HepG2 (cell line): ENCODE measurements around the gene EIF4G3. TPM values are rescaled to one million over a fixed set of nuclear protein-coding genes. Genes with fewer than 3 reads are reported as not detected.

ENCODE experiments used
- ATAC-seq: fragments of 200-7000 bp; cut with Tn5 transposase; 3 replicates; pipeline ENCODE4 v1.9.1; 2020; ENCODE audit warnings: mild to moderate bottlenecking, moderate library complexity
- BruUV-seq: library from RNA; stranded (reverse); fragments of 400-500 nt; replicated peaks from 2 replicates; lab custom pipeline; 2021; lab: Mats Ljungman, UMichigan
- CTCF ChIA-PET: fragments of 300-600 bp; formaldehyde crosslinking; extraction: SDS; loops from one replicate; lab custom pipeline; 2021; ENCODE audit warnings: low total read pairs, inconsistent platforms, low intra/inter-chr PET ratio; lab: Yijun Ruan, JAX
- POLR2A ChIA-PET: fragments of 350-600 bp; sonication (Branson Sonifier 250); formaldehyde crosslinking; loops from one replicate; lab custom pipeline; 2020; ENCODE audit warnings: antibody characterized with exemption, inconsistent platforms; lab: Yijun Ruan, JAX
- DNase-seq: peaks from one replicate; pipeline ENCODE4 v3.0.0-alpha.2; 2015; ENCODE audit warnings: low spot score
- FAIRE-seq: peaks from 3 replicates; lab custom pipeline; 2011; peaks lifted over from hg19 to GRCh38; lab: Jason Lieb, UNC
- H2AFZ ChIP-seq: one replicate; pipeline ENCODE4 v1.6.1; 2011; ENCODE audit warnings: low read length, inconsistent platforms
- H3K27ac ChIP-seq: fragments of 300-600 bp; 3 replicates; pipeline ENCODE4 v1.8.0; 2011; ENCODE audit warnings: mixed run types, mild to moderate bottlenecking, mixed read lengths, low read length, inconsistent platforms; ENCODE audit not compliant: insufficient read depth; ENCODE audit errors: extremely low read length
- H3K27me3 ChIP-seq, 2 experiments: fragments of 200-600 bp in 1 of 2; 2 replicates in 1 of 2; 3 replicates in 1 of 2; pipeline versions ENCODE4 v1.6.0 to v1.8.0; 2011; ENCODE audit warnings: low read length in 2 of 2, mild to moderate bottlenecking in 2 of 2, moderate library complexity in 2 of 2, inconsistent platforms in 1 of 2; ENCODE audit not compliant: insufficient read depth in 2 of 2, control insufficient read depth in 1 of 2
- H3K36me3 ChIP-seq, 2 experiments: fragments of 200-600 bp in 1 of 2; replicated peaks in 1 of 2; 2 replicates in 1 of 2; 3 replicates in 1 of 2; pipeline versions ENCODE4 v1.5.1 to v1.8.0; 2011; ENCODE audit warnings: low read length in 2 of 2, inconsistent platforms in 1 of 2; ENCODE audit not compliant: insufficient read depth in 2 of 2, control insufficient read depth in 1 of 2
- H3K4me1 ChIP-seq: 2 replicates; pipeline ENCODE4 v1.5.1; 2012; ENCODE audit warnings: low read length, inconsistent platforms; ENCODE audit not compliant: insufficient read depth
- H3K4me2 ChIP-seq: 2 replicates; pipeline ENCODE4 v1.6.0; 2011; ENCODE audit warnings: low read depth, low read length, inconsistent platforms
- H3K4me3 ChIP-seq, 3 experiments: fragments of 200-600 bp in 1 of 3; sonication (generic), shearing (Covaris generic) in 1 of 3; replicated peaks in 1 of 3; 2 replicates each; pipeline ENCODE4 v1.5.1; 2011 to 2016; ENCODE audit warnings: low read length in 3 of 3, inconsistent platforms in 2 of 3, low read depth in 2 of 3, mild to moderate bottlenecking in 2 of 3, control low read depth in 1 of 3, mixed read lengths in 1 of 3; ENCODE audit not compliant: insufficient read depth in 1 of 3
- H3K79me2 ChIP-seq: one replicate; pipeline ENCODE4 v1.6.1; 2011; ENCODE audit warnings: low read length, inconsistent platforms; ENCODE audit not compliant: insufficient read depth
- H3K9ac ChIP-seq: 2 replicates; pipeline ENCODE4 v1.6.0; 2011; ENCODE audit warnings: mild to moderate bottlenecking, low read depth, low read length, inconsistent platforms; ENCODE audit not compliant: insufficient read depth
- H3K9me3 ChIP-seq: 2 replicates; pipeline ENCODE4 v1.5.1; 2012; ENCODE audit warnings: mild to moderate bottlenecking, low read length
- H4K20me1 ChIP-seq: 2 replicates; pipeline ENCODE4 v1.6.0; 2011; ENCODE audit warnings: inconsistent platforms, mild to moderate bottlenecking, low read length, moderate library complexity; ENCODE audit not compliant: insufficient read depth
- DMAP1 ChIP-seq: IDR thresholded peaks from 2 replicates; pipeline ENCODE4 v1.6.1; 2016
- NCOR1 ChIP-seq: fragments of 200-600 bp; sonication (generic); IDR thresholded peaks from 2 replicates; pipeline ENCODE4 v1.7.0; 2017; ENCODE audit warnings: antibody characterized with exemption, low read length, borderline replicate concordance
- PTBP1 ChIP-seq: fragments of 200-400 bp; formaldehyde crosslinking; IDR thresholded peaks from 2 replicates; pipeline ENCODE4 v1.6.1; 2018; ENCODE audit warnings: low read length, low read depth; ENCODE audit not compliant: poor library complexity, severe bottlenecking
- SP4 ChIP-seq: sonication (generic); formaldehyde crosslinking; IDR thresholded peaks from 2 replicates; pipeline ENCODE4 v1.8.1; 2023; ENCODE audit warnings: mild to moderate bottlenecking, missing genetic modification reagents
- U2AF2 ChIP-seq: fragments of 200-400 bp; formaldehyde crosslinking; IDR thresholded peaks from 2 replicates; pipeline ENCODE4 v1.6.1; 2017; ENCODE audit warnings: low read depth, mild to moderate bottlenecking, low read length
- ZBTB7B ChIP-seq: sonication (generic); formaldehyde crosslinking; IDR thresholded peaks from 2 replicates; pipeline ENCODE4 v1.4.0; 2020; ENCODE audit warnings: missing genetic modification reagents
- ZIK1 ChIP-seq: sonication (generic); formaldehyde crosslinking; IDR thresholded peaks from 2 replicates; pipeline ENCODE4 v1.5.0; 2020; ENCODE audit warnings: mild to moderate bottlenecking, low read depth, missing genetic modification reagents, borderline replicate concordance
- ZNF354B ChIP-seq: sonication (generic); formaldehyde crosslinking; IDR thresholded peaks from 2 replicates; pipeline ENCODE4 v1.8.0; 2022; ENCODE audit warnings: mild to moderate bottlenecking, missing genetic modification reagents
- ZNF773 ChIP-seq: sonication (generic); formaldehyde crosslinking; IDR thresholded peaks from 2 replicates; pipeline ENCODE4 v1.4.0; 2020; ENCODE audit warnings: missing genetic modification reagents, borderline replicate concordance
- WGBS: methylation state at CpG from one replicate; pipeline ENCODE4 v1.1.6; 2017; ENCODE audit warnings: low lambda C conversion rate; 5-methylcytosine and 5-hydroxymethylcytosine counted together
- in situ Hi-C: cut with HindIII; loops from 2 replicates; pipeline ENCODE4 v1.10.0; 2017; ENCODE audit warnings: low pct_unique_long_range_greater_than_20kb; ENCODE audit not compliant: extremely low pct_ligation_motif_present
- intact Hi-C: fragments of 100-400 bp; cut with micrococcal nuclease; formaldehyde crosslinking; loops from one replicate; pipeline ENCODE4 v1.10.0; 2022; ENCODE audit not compliant: unreplicated experiment
- polyA plus RNA-seq, 8 experiments: library from polyadenylated mRNA; depleted of rRNA in 3 of 8; stranded (reverse) in 7 of 8; unstranded in 1 of 8; fragments of >200 nt; fragmentation: Illumina TruSeq in 4 of 8; extraction: Trizol in 4 of 8; gene quantifications; 2 replicates each; pipeline versions ENCODE4 v1.2.1 to v1.2.3, GENCODE V29; 2011 to 2016; ENCODE audit warnings: low read depth in 4 of 8, missing spikeins in 1 of 8, mixed read lengths in 1 of 8; ENCODE audit not compliant: insufficient read depth in 1 of 8
- total RNA-seq, 5 experiments: library from RNA; depleted of rRNA; stranded (reverse); fragments of >200 nt; fragmentation: Illumina TruSeq; extraction: Trizol; gene quantifications; 2 replicates each; pipeline ENCODE4 v1.2.3, GENCODE V29; 2016; ENCODE audit warnings: low read depth in 1 of 5
- TF ChIP-seq, protein P1 (sequence below): sonication (generic); formaldehyde crosslinking; IDR thresholded peaks from 2 replicates; pipeline ENCODE4 v1.4.0; 2020; ENCODE audit warnings: missing genetic modification reagents, borderline replicate concordance
- TF ChIP-seq, protein P2 (sequence below): IDR thresholded peaks from 2 replicates; pipeline ENCODE4 v1.6.1; 2016; ENCODE audit warnings: missing compliant biosample characterization, missing genetic modification reagents, borderline replicate concordance
- TF ChIP-seq, protein P3 (sequence below): sonication (generic); formaldehyde crosslinking; IDR thresholded peaks from 2 replicates; pipeline ENCODE4 v1.4.0; 2020; ENCODE audit warnings: mild to moderate bottlenecking, missing genetic modification reagents

The EIF4G3 gene
- total and polyA plus RNA-seq, 2 of the 13 experiments (the other 11 are each of a cell fraction or from before 2014, with no cell fraction given) = 22.2 to 27.6 TPM

DNA sequence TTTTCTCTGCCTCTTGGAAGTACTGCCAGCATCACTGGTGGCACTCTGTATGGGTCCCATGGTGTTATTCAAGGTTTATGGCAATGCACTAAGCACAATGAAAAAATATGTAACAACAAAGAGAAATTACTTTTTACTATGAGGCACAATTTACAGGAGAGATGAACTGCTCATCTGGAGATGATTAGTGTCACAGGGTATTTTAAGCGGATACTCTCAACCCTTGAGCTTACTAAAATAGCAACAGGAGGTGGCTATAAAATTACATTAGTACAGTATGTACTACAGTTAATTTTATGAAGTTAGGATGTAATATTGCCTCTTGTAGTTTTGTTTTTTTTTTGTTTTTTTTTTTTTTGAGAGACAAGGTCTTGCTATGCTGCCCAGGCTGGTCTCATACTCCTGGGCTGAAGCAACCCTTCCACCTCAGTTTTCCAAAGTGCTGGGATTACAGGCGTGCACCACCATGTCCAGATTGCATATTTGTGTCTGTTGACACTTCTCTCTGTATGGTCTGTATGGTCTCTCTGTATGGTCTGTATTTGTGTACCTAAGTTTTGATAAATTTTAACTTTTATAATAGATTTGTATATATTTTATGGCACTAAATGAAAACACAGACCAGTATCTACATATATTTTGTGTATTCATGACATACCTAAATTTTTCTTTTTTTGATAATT, 214.0 kb downstream of the EIF4G3 start:
- H3K79me2 ChIP-seq = no peaks in the 10 kb centered on the region
- H3K27me3 ChIP-seq = no peaks in the 10 kb centered on the region
- H3K4me1 ChIP-seq = no peaks in the 10 kb centered on the region
- TF ChIP-seq ZIK1 (CRISPR knock-in tag) (no peak), ZNF354B (no peak), PTBP1 (no peak)
- TF ChIP-seq, protein P1, sequence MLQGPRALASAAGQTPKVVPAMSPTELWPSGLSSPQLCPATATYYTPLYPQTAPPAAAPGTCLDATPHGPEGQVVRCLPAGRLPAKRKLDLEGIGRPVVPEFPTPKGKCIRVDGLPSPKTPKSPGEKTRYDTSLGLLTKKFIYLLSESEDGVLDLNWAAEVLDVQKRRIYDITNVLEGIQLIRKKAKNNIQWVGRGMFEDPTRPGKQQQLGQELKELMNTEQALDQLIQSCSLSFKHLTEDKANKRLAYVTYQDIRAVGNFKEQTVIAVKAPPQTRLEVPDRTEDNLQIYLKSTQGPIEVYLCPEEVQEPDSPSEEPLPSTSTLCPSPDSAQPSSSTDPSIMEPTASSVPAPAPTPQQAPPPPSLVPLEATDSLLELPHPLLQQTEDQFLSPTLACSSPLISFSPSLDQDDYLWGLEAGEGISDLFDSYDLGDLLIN (CRISPR knock-in tag) = no peak
- TF ChIP-seq, all 625 proteins: peak for 0
- intact Hi-C loops (no loop called here), in situ Hi-C loops (no loop called here)
- DNase-seq (no peak), FAIRE-seq (no peak), ATAC-seq (no peak)
- Histone ChIP-seq H3K9ac (no peak overlapping the region), H3K4me2 (no peak overlapping the region), H3K27ac (no peak overlapping the region), H4K20me1 (no peaks in the 10 kb centered on the region), H3K36me3 (peaks cover 2 to 4% of the 10 kb centered on the region in 2 experiments; a peak in 2 of 5 replicates), H3K9me3 (no peaks in the 10 kb centered on the region), H2AFZ (no peak overlapping the region), H3K4me3 (no peak overlapping the region)
- 95% methylated on average over 2 of the region's 2 CpGs for WGBS
- no TSS peak for BruUV-seq
- ChIA-PET CTCF (no interaction called here), POLR2A (no interaction called here)

DNA sequence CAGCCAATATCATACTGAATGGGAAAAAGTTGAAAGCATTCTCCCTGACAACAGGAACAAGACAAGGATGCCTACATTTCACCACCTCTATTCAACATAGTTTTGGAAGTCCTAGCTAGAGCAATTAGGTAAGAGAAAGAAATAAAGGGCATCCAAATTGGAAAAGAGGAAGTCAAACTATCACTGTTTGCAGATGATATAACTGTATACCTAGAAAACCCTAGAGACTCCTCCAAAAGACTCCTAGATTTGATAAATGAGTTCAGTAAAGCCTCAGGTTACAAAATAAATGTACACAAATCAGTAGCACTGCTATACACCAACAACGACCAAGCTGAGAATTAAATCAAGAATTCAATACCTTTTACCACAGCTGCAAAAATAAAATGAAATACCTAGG, 218.3 kb downstream of the EIF4G3 start:
- Histone ChIP-seq H3K9ac (no peak overlapping the region), H4K20me1 (no peaks in the 10 kb centered on the region), H3K27ac (no peak overlapping the region), H3K36me3 (0 out of 5 replicates have a peak, but pooled peaks cover 2 to 4% of the 10 kb centered on the region in 2 experiments), H3K4me3 (no peak overlapping the region), H3K79me2 (no peaks in the 10 kb centered on the region), H3K4me2 (no peak overlapping the region), H3K27me3 (no peaks in the 10 kb centered on the region), H3K9me3 (no peaks in the 10 kb centered on the region), H2AFZ (no peak overlapping the region), H3K4me1 (no peaks in the 10 kb centered on the region)
- intact Hi-C loops = no loop called here
- WGBS = 97% methylated on average over 1 of the region's 1 CpG
- ATAC-seq (no peak), FAIRE-seq (no peak), DNase-seq (no peak)
- in situ Hi-C loops = no loop called here
- BruUV-seq = no TSS peak
- CTCF ChIA-PET = no interaction called here
- POLR2A ChIA-PET = no interaction called here
- TF ChIP-seq SP4 (CRISPR knock-in tag) (no peak), U2AF2 (no peak), NCOR1 (no peak), ZNF773 (CRISPR knock-in tag) (no peak), ZBTB7B (CRISPR knock-in tag) (no peak), DMAP1 (no peak)
- TF ChIP-seq, protein P2, sequence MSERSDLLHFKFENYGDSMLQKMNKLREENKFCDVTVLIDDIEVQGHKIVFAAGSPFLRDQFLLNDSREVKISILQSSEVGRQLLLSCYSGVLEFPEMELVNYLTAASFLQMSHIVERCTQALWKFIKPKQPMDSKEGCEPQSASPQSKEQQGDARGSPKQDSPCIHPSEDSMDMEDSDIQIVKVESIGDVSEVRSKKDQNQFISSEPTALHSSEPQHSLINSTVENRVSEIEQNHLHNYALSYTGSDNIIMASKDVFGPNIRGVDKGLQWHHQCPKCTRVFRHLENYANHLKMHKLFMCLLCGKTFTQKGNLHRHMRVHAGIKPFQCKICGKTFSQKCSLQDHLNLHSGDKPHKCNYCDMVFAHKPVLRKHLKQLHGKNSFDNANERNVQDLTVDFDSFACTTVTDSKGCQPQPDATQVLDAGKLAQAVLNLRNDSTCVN (CRISPR knock-in tag) = no peak
- TF ChIP-seq, protein P3, sequence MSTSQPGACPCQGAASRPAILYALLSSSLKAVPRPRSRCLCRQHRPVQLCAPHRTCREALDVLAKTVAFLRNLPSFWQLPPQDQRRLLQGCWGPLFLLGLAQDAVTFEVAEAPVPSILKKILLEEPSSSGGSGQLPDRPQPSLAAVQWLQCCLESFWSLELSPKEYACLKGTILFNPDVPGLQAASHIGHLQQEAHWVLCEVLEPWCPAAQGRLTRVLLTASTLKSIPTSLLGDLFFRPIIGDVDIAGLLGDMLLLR (CRISPR knock-in tag) = no peak
